ENCODE results near the gene GHRL. TPM values are rescaled to one million over a fixed set of nuclear protein-coding genes. Genes with fewer than 3 reads are reported as not detected.
A peak's percentile ranks its signal among the peaks of the same experiment; 100 is the strongest.

GHRL gene
- total and polyA plus RNA-seq, 2 of the 4 experiments (the other 2 are of a cell fraction), result 0.27 TPM; not detected in 1

- H2BK120ac ChIP-seq (ENCODE audit: low read depth, low read length), result no peak overlapping the region
- H2BK20ac ChIP-seq (ENCODE audit: low read depth, low read length), result no peak overlapping the region
- H4K20me1 ChIP-seq (ENCODE audit: insufficient read depth, low read length), result peaks cover 61% of the 10 kb centered on the region
- H3K9me1 ChIP-seq (ENCODE audit: insufficient read depth, low read length), result peaks cover 16% of the 10 kb centered on the region
- no peak overlapping the region for H3K14ac ChIP-seq (replicated peaks; ENCODE audit: low read depth, low read length)
- peak overlapping the region; percentile 30; the same call in 1 of the 2 replicates for H3K27ac ChIP-seq (ENCODE audit: insufficient read depth, low read length)
- dilution Hi-C loops (cut with HindIII; ENCODE audit: low sequenced_read_pairs, unreplicated experiment), result no loop called here
- peaks cover 28 to 79% of the 10 kb centered on the region in 2 experiments for H3K79me1 ChIP-seq (ENCODE audit: low read depth in 1 of 2, low read length in 2 of 2)
- H3K27me3 ChIP-seq (ENCODE audit: control insufficient read depth, insufficient read depth, low read length), result no peaks in the 10 kb centered on the region
- H2BK15ac ChIP-seq (ENCODE audit: low read depth, low read length), result no peak overlapping the region
- no peak overlapping the region for H3K4ac ChIP-seq (ENCODE audit: low read depth, low read length)
- peaks cover 72% of the 10 kb centered on the region for H3K36me3 ChIP-seq (ENCODE audit: control insufficient read depth, insufficient read depth, low read length)
- H3K9me3 ChIP-seq (ENCODE audit: control insufficient read depth, insufficient read depth, low read length), result no peaks in the 10 kb centered on the region
- POLR2A ChIA-PET (ENCODE audit: unreplicated experiment), result no interaction called here
- peaks cover 13% of the 10 kb centered on the region for H3K4me1 ChIP-seq (ENCODE audit: control insufficient read depth, insufficient read depth, low read length)
- no peak overlapping the region for H2AK5ac ChIP-seq (ENCODE audit: low read depth, low read length)
- H3K18ac ChIP-seq (ENCODE audit: low read depth, low read length), result no peak overlapping the region
- no peak overlapping the region for H3K23ac ChIP-seq (ENCODE audit: low read depth, low read length)
- no peak overlapping the region for H4K8ac ChIP-seq (ENCODE audit: low read depth in 2 of 2, low read length in 2 of 2)
- no peak overlapping the region for H3K4me2 ChIP-seq (ENCODE audit: low read depth, low read length)
- in situ Hi-C loops (cut with MboI; ENCODE audit: low sequenced_read_pairs), result no loop called here
- CTCF ChIA-PET, result no interaction called here
- no peak overlapping the region for H3K9ac ChIP-seq (ENCODE audit: low read depth, low read length)
- intact Hi-C loops (cut with micrococcal nuclease), result no loop called here
- no peak overlapping the region for H3K56ac ChIP-seq (ENCODE audit: extremely low read depth, insufficient read depth, low read length)
- ATAC-seq (ENCODE audit: low read depth) (peak; percentile 18), DNase-seq (no peak)
- H2AK9ac ChIP-seq (replicated peaks; ENCODE audit: low read depth, low read length, poor library complexity), result no peak overlapping the region
- no peak overlapping the region for H4K5ac ChIP-seq (ENCODE audit: low read depth, low read length)
- 97% methylated on average over 6 of the region's 13 CpGs; no CpG with 5 or more reads in 1 of the 2 experiments for WGBS, 2 experiments (ENCODE audit: extremely low coverage in 2 of 2, insufficient read length in 1 of 2)
- no peak overlapping the region for H3K4me3 ChIP-seq (ENCODE audit: insufficient read depth, low read depth, low read length)
- H2BK5ac ChIP-seq (ENCODE audit: low read depth, low read length, poor library complexity, severe bottlenecking), result no peak overlapping the region
- no peak overlapping the region for H4K91ac ChIP-seq (ENCODE audit: insufficient read depth, low read depth, low read length)
- TF ChIP-seq POLR2A (IDR thresholded peaks at IDR 0.05; ENCODE audit: low read depth, low read length) (0 out of 2 replicates have a peak, but pooled peaks have one; percentile 10), CTCF (conservative IDR thresholded peaks at IDR 0.05; ENCODE audit: low read depth, low read length) (no peak)
- BruUV-seq (replicated peaks), result no TSS peak
- no peak overlapping the region for H2AFZ ChIP-seq (replicated peaks; ENCODE audit: low read length, poor library complexity)
These were observed 19.0 kb upstream of the GHRL start for GRCh38 chr3:10311710-10312109.

All from IMR-90 (cell line).